GM18511 (cell line): ENCODE data around the gene B4GALT6.
A peak's percentile ranks its signal among the peaks of the same experiment; 100 is the strongest.
"Not testable (repeated sequence)": the region's sequence is repeated elsewhere in the genome, so short reads cannot be mapped to it uniquely, and the experiment has no call there.

Source experiments
- ATAC-seq: cut with Tn5 transposase; IDR thresholded peaks from one replicate; pipeline ENCODE4 v1.9.1; 2021; ENCODE audit warnings: mild to moderate bottlenecking, moderate library complexity; ENCODE audit not compliant: unreplicated experiment

Gene B4GALT6

GRCh38 chr18:31684279-31685096 is at the start of gene B4GALT6:
Gene B4GALT6, minus strand, starts transcription at chr18:31684581. Its CDS starts 155 bp downstream, at chr18:31684426.
- ATAC-seq = peak; percentile 54

GRCh38 chr18:31731628-31732027 is 47.2 kb upstream of the B4GALT6 start:
- ATAC-seq = no peak

GRCh38 chr18:31729196-31729595 is 44.8 kb upstream of the B4GALT6 start:
- ATAC-seq = not testable (repeated sequence)

- ATAC-seq = peak; percentile 45
Observed at GRCh38 chr18:31723990-31724711, 39.8 kb upstream of the B4GALT6 start.

- no peak for ATAC-seq
Observed at GRCh38 chr18:31723639-31723989, 39.2 kb upstream of the B4GALT6 start.

- ATAC-seq = peak; percentile 93
Observed at GRCh38 chr18:31722369-31722957, 38.1 kb upstream of the B4GALT6 start.

- no peak for ATAC-seq
Observed at GRCh38 chr18:31721601-31722000, 37.2 kb upstream of the B4GALT6 start.

- no peak for ATAC-seq
Observed at GRCh38 chr18:31720867-31721266, 36.5 kb upstream of the B4GALT6 start.

- ATAC-seq = no peak
Observed at GRCh38 chr18:31719363-31720006, 35.1 kb upstream of the B4GALT6 start.

GRCh38 chr18:31718386-31718785 is 34.0 kb upstream of the B4GALT6 start:
- ATAC-seq = no peak

- peak; percentile 62 for ATAC-seq
Observed at GRCh38 chr18:31716362-31716761, 32.0 kb upstream of the B4GALT6 start.

GRCh38 chr18:31711365-31712172 is 27.2 kb upstream of the B4GALT6 start:
- no peak for ATAC-seq

- peak; percentile 66 for ATAC-seq
Observed at GRCh38 chr18:31710826-31711225, 26.4 kb upstream of the B4GALT6 start.

GRCh38 chr18:31707815-31708214 is 23.4 kb upstream of the B4GALT6 start:
- ATAC-seq = no peak

GRCh38 chr18:31702449-31702848 is 18.1 kb upstream of the B4GALT6 start:
- no peak for ATAC-seq

- ATAC-seq = no peak
Observed at GRCh38 chr18:31701744-31702143, 17.4 kb upstream of the B4GALT6 start.

- ATAC-seq = no peak
Observed at GRCh38 chr18:31700990-31701389, 16.6 kb upstream of the B4GALT6 start.

GRCh38 chr18:31697351-31698298 is 13.2 kb upstream of the B4GALT6 start:
- no peak for ATAC-seq

- no peak for ATAC-seq
Observed at GRCh38 chr18:31695989-31696388, 11.6 kb upstream of the B4GALT6 start.
